Measurements from ENCODE around the gene CIITA. TPM values are rescaled to one million over a fixed set of nuclear protein-coding genes. Genes with fewer than 3 reads are reported as not detected.

The CIITA gene
- total RNA-seq, 2 donors from 2014 or later = 0.26 TPM; not detected in 1

DNA sequence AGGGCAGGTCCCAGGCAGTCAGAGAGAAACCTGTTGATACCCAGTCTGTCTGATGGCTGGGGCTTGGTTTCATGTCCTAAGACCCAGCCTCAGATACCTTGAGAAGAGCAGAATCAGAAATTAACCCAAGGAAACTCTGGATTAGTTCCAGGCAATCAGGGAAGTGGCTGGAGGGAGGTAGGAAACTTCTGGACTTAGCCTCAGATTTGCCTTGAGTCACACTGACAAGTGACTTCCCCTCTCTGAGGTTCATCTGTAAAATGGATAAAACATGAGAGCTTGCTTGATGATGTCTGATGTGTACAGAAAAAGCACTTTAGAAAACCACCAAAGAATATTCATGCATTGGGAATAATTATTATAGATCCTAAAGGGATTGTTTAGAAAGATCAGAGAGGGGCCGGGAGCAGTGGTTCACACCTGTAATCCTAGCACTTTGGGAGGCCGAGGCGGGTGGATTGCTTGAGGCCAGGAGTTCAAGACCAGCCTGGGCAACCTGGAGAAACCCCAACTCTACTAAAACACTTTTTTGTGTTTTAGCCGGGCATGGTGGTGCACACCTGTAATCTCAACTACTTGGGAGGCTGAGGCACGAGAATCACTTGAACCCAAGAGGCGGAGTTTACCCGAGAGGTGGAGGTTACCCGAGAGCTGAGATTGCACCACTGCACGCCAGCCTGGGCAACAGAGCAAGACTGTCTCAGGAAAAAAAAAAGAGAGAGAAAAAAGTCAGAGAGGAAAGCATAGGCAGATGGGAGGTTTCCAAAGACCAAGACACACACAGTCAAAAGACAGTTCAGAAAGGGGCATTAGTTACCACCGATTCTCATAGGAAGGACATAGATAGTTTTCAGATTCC lies 3.8 kb downstream of the CIITA start:
- H3K36me3 Mint-ChIP-seq (ENCODE audit: low read depth) = no peaks in the 10 kb centered on the region
- Histone ChIP-seq H3K27ac (ENCODE audit: low read depth, low read length) (no peak overlapping the region), H3K9ac (ENCODE audit: extremely low read depth, low read length, poor library complexity, severe bottlenecking) (no peak overlapping the region), H3K4me1 (ENCODE audit: control insufficient read depth, insufficient read depth, low read length) (no peaks in the 10 kb centered on the region), H3K27me3 (ENCODE audit: control insufficient read depth, insufficient read depth, low read length, poor library complexity, severe bottlenecking) (peaks cover 62% of the 10 kb centered on the region), H3K4me3 (ENCODE audit: low read length) (no peak overlapping the region), H3K36me3 (ENCODE audit: control insufficient read depth, insufficient read depth, low read length) (no peaks in the 10 kb centered on the region), H3K9me3 (ENCODE audit: control insufficient read depth, low read length) (no peaks in the 10 kb centered on the region)
- TF ChIP-seq, protein P1, sequence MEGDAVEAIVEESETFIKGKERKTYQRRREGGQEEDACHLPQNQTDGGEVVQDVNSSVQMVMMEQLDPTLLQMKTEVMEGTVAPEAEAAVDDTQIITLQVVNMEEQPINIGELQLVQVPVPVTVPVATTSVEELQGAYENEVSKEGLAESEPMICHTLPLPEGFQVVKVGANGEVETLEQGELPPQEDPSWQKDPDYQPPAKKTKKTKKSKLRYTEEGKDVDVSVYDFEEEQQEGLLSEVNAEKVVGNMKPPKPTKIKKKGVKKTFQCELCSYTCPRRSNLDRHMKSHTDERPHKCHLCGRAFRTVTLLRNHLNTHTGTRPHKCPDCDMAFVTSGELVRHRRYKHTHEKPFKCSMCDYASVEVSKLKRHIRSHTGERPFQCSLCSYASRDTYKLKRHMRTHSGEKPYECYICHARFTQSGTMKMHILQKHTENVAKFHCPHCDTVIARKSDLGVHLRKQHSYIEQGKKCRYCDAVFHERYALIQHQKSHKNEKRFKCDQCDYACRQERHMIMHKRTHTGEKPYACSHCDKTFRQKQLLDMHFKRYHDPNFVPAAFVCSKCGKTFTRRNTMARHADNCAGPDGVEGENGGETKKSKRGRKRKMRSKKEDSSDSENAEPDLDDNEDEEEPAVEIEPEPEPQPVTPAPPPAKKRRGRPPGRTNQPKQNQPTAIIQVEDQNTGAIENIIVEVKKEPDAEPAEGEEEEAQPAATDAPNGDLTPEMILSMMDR (conservative IDR thresholded peaks at IDR 0.05) = no peak
- no peak for DNase-seq
- H3K9me3 Mint-ChIP-seq = no peaks in the 10 kb centered on the region
- no peak overlapping the region for H3K4me3 Mint-ChIP-seq
- H3K27me3 Mint-ChIP-seq (ENCODE audit: insufficient read depth) = peaks cover 45% of the 10 kb centered on the region
- no peaks in the 10 kb centered on the region for H3K4me1 Mint-ChIP-seq
- no peak overlapping the region for H3K27ac Mint-ChIP-seq
- 89 to 90% methylated on average over 10 of the region's 10 CpGs for WGBS, 2 experiments (ENCODE audit: insufficient coverage in 1 of 2, insufficient read length in 1 of 2)

DNA sequence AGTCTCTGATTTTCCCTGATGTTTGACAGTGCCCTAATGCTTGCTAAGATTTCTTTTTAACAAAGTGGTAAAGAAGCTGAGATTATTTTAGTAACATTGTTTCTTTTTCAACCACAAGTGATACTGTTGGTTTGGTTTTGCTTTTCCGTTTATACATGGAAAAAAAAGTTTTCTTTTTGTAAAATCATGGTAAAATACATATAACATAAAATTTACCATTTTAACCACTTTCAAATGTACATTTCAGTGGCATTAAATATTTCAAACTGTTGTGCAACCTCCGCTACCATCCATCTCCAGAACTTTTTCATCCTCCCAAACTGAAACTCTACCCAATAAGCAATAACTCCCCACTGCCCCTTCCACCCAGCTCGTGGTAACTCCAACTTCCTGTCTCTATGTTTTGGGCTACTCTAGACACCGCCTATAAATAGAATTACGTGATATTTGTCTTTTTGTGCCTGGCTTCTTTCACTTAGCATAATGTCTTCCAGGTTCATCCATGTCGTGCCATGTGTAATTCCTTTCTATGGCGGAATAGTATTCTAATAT lies 4.6 kb downstream of the CIITA start:
- Histone ChIP-seq H3K4me3 (ENCODE audit: low read length) (no peak overlapping the region), H3K4me1 (ENCODE audit: control insufficient read depth, insufficient read depth, low read length) (no peaks in the 10 kb centered on the region), H3K27me3 (ENCODE audit: control insufficient read depth, insufficient read depth, low read length, poor library complexity, severe bottlenecking) (peaks cover 55% of the 10 kb centered on the region), H3K36me3 (ENCODE audit: control insufficient read depth, insufficient read depth, low read length) (no peaks in the 10 kb centered on the region), H3K9me3 (ENCODE audit: control insufficient read depth, low read length) (no peaks in the 10 kb centered on the region), H3K27ac (ENCODE audit: low read depth, low read length) (no peak overlapping the region), H3K9ac (ENCODE audit: extremely low read depth, low read length, poor library complexity, severe bottlenecking) (no peak overlapping the region)
- WGBS, 2 experiments (ENCODE audit: insufficient coverage in 1 of 2, insufficient read length in 1 of 2) = 84 to 94% methylated on average over 4 to 6 of the region's 7 CpGs
- no peaks in the 10 kb centered on the region for H3K9me3 Mint-ChIP-seq
- H3K36me3 Mint-ChIP-seq (ENCODE audit: low read depth) = no peaks in the 10 kb centered on the region
- no peak overlapping the region for H3K4me3 Mint-ChIP-seq
- H3K4me1 Mint-ChIP-seq = no peaks in the 10 kb centered on the region
- H3K27ac Mint-ChIP-seq = no peak overlapping the region
- no peak for DNase-seq
- TF ChIP-seq, protein P1 (conservative IDR thresholded peaks at IDR 0.05) = no peak
- peaks cover 45% of the 10 kb centered on the region for H3K27me3 Mint-ChIP-seq (ENCODE audit: insufficient read depth)

DNA sequence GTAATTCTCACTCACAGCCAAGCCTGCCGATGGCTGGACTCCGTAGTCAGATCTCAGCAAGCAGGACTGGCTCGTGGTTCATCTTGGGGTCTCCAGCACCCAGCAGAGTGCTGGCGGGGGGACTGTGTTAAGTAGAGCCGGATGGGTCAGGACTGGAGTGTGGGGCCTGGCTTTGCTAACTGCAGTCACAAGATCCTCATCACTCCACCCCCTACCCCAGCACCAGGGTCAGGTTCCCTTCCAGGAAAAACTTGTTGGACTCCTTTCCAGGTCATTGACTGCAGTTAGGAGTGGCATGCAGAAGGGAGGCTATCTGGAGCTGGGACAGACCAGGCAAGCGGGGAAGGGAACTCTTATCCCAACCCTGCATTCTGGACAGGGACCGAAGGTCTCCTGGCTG lies 6.0 kb downstream of the CIITA start:
- Histone ChIP-seq H3K9ac (ENCODE audit: extremely low read depth, low read length, poor library complexity, severe bottlenecking) (no peak overlapping the region), H3K4me1 (ENCODE audit: control insufficient read depth, insufficient read depth, low read length) (no peaks in the 10 kb centered on the region), H3K27me3 (ENCODE audit: control insufficient read depth, insufficient read depth, low read length, poor library complexity, severe bottlenecking) (peaks cover 40% of the 10 kb centered on the region), H3K27ac (ENCODE audit: low read depth, low read length) (no peak overlapping the region), H3K4me3 (ENCODE audit: low read length) (no peak overlapping the region), H3K9me3 (ENCODE audit: control insufficient read depth, low read length) (no peaks in the 10 kb centered on the region), H3K36me3 (ENCODE audit: control insufficient read depth, insufficient read depth, low read length) (no peaks in the 10 kb centered on the region)
- TF ChIP-seq, protein P1 (conservative IDR thresholded peaks at IDR 0.05) = no peak
- H3K9me3 Mint-ChIP-seq = no peaks in the 10 kb centered on the region
- H3K4me3 Mint-ChIP-seq = no peak overlapping the region
- DNase-seq = no peak
- 83 to 92% methylated on average over 1 to 7 of the region's 7 CpGs for WGBS, 2 experiments (ENCODE audit: insufficient coverage in 1 of 2, insufficient read length in 1 of 2)
- no peaks in the 10 kb centered on the region for H3K36me3 Mint-ChIP-seq (ENCODE audit: low read depth)
- H3K4me1 Mint-ChIP-seq = no peaks in the 10 kb centered on the region
- no peak overlapping the region for H3K27ac Mint-ChIP-seq
- peaks cover 31% of the 10 kb centered on the region for H3K27me3 Mint-ChIP-seq (ENCODE audit: insufficient read depth)

All from endodermal cell (in vitro differentiated cells).